Right lobe of liver (tissue), 6 donors: ENCODE data around the gene REELD1. TPM values are rescaled to one million over a fixed set of nuclear protein-coding genes. Genes with fewer than 3 reads are reported as not detected.

Experiments
- ATAC-seq, 4 donors: fragments of 200-7000 bp; cut with Tn5 transposase; one replicate each; pipeline ENCODE4 v1.9.1; 2020; ENCODE audit warnings: mild to moderate bottlenecking in 4 of 4, moderate library complexity in 4 of 4
- DNase-seq, 3 donors: peaks; one replicate each; pipeline ENCODE4 v3.0.0-alpha.2; 2020
- H3K27ac ChIP-seq, 3 donors: fragments of 200-600 bp; one replicate each; pipeline ENCODE4 v1.8.0; 2022
- H3K27me3 ChIP-seq, 2 donors: fragments of 200-600 bp; one replicate each; pipeline ENCODE4 v1.8.0; 2022
- H3K36me3 ChIP-seq, 4 donors: fragments of 200-600 bp; sonication (generic) in 1 of 4; one replicate each; pipeline versions ENCODE4 v1.5.1 to v1.8.0; 2017 to 2022; ENCODE audit warnings: control low read depth in 1 of 4
- H3K4me1 ChIP-seq, 4 donors: fragments of 200-600 bp; sonication (generic) in 1 of 4; one replicate each; pipeline versions ENCODE4 v1.5.1 to v1.8.0; 2017 to 2022; ENCODE audit warnings: control low read depth in 1 of 4
- H3K4me3 ChIP-seq, 3 donors: fragments of 200-600 bp; one replicate each; pipeline ENCODE4 v1.8.0; 2022
- H3K9me3 ChIP-seq, 4 donors: fragments of 200-600 bp; sonication (generic) in 1 of 4; one replicate each; pipeline versions ENCODE4 v1.5.1 to v1.8.0; 2017 to 2022; ENCODE audit warnings: control low read depth in 1 of 4
- CTCF ChIP-seq, 4 donors: fragments of 200-600 bp in 3 of 4; fragments of 450-650 bp in 1 of 4; IDR thresholded peaks; one replicate each; pipeline versions ENCODE4 v1.5.1 to v1.8.0; 2016 to 2022; ENCODE audit warnings: antibody characterized with exemption in 4 of 4, mild to moderate bottlenecking in 2 of 4
- POLR2A ChIP-seq: fragments of 450-650 bp; IDR thresholded peaks from one replicate; pipeline ENCODE4 v1.6.1; 2017; ENCODE audit warnings: antibody characterized with exemption, mild to moderate bottlenecking
- WGBS: methylation state at CpG from one replicate; pipeline ENCODE4 v1.1.6; 2018; ENCODE audit warnings: low coverage, low lambda C conversion rate; ENCODE audit not compliant: insufficient coverage; ENCODE audit errors: missing lambda C conversion rate; 5-methylcytosine and 5-hydroxymethylcytosine counted together
- intact Hi-C, 2 donors: fragments of 100-400 bp; cut with DNase I; formaldehyde crosslinking; loops; one replicate each; pipeline versions ENCODE4 v1.11.2 to v1.14.1; 2022
- total RNA-seq, 6 experiments: library from RNA; depleted of rRNA in 2 of 6; stranded (reverse); fragments of >200 nt in 2 of 6; fragmentation: NEBNext Ultra II Directional in 3 of 6; extraction: Animal tissue kit (Norgen Biotek cat#: 25700) in 3 of 6; gene quantifications; one replicate each; pipeline versions ENCODE4 v1.1.0 to v1.2.4, GENCODE V29; 2016 to 2023
- donor health status: DM: no; HTN: yes; CAD: no.
- donor health status: DM: no; HTN: no; CAD: no.
- donor health status: DM: no; HTN: no; CAD: no.
- donor health status: DM: no; HTN: yes; CAD: no.
- donor health status: DM: no; HTN: yes; CAD: no.

Gene REELD1
- total RNA-seq, 6 experiments from 2014 or later = 0.12 to 0.50 (median 0.35) TPM; not detected in 1

GRCh38 chr4:146273204-146273901 lies 59.0 kb downstream of the REELD1 start:
- Histone ChIP-seq H3K9me3 (no peaks in the 10 kb centered on the region), H3K36me3 (no peaks in the 10 kb centered on the region), H3K4me1 (no peaks in the 10 kb centered on the region), H3K27ac (no peak overlapping the region), H3K4me3 (no peak overlapping the region), H3K27me3 (no peaks in the 10 kb centered on the region)
- 80% methylated on average over 4 of the region's 5 CpGs for WGBS
- TF ChIP-seq POLR2A (no peak), CTCF (IDR thresholded peaks at IDR 0.05) (no peak)
- no peak for DNase-seq
- intact Hi-C loops = no loop called here
- no peak for ATAC-seq

GRCh38 chr4:146274774-146275173 lies 60.4 kb downstream of the REELD1 start:
- no peaks in the 10 kb centered on the region for H3K27me3 ChIP-seq
- no peak for TF ChIP-seq CTCF (IDR thresholded peaks at IDR 0.05)
- no peak for TF ChIP-seq POLR2A

GRCh38 chr4:146275370-146275769 lies 61.0 kb downstream of the REELD1 start:
- Histone ChIP-seq H3K4me3 (no peak overlapping the region), H3K9me3 (no peaks in the 10 kb centered on the region), H3K27ac (no peak overlapping the region), H3K27me3 (no peaks in the 10 kb centered on the region), H3K4me1 (no peaks in the 10 kb centered on the region), H3K36me3 (no peaks in the 10 kb centered on the region)
- DNase-seq = no peak
- intact Hi-C loops = no loop called here
- no peak for ATAC-seq
- TF ChIP-seq CTCF (IDR thresholded peaks at IDR 0.05) (no peak), POLR2A (no peak)

More at GRCh38 chr4:146274774-146275173, 60.4 kb downstream of the REELD1 start:
- 100% methylated on average over 1 of the region's 1 CpG for WGBS
- H3K4me3 ChIP-seq = no peak overlapping the region
- H3K4me1 ChIP-seq = no peaks in the 10 kb centered on the region
- H3K9me3 ChIP-seq = no peaks in the 10 kb centered on the region
- ATAC-seq = no peak
- H3K27ac ChIP-seq = no peak overlapping the region
- DNase-seq = no peak
- no peaks in the 10 kb centered on the region for H3K36me3 ChIP-seq
- intact Hi-C loops = no loop called here

- no peaks in the 10 kb centered on the region for H3K36me3 ChIP-seq
- no peak overlapping the region for H3K27ac ChIP-seq
- no peak overlapping the region for H3K4me3 ChIP-seq
- ATAC-seq = no peak
- no peaks in the 10 kb centered on the region for H3K9me3 ChIP-seq
- H3K4me1 ChIP-seq = no peaks in the 10 kb centered on the region
- 94% methylated on average over 1 of the region's 1 CpG for WGBS
- TF ChIP-seq POLR2A (no peak), CTCF (IDR thresholded peaks at IDR 0.05) (no peak)
- no peaks in the 10 kb centered on the region for H3K27me3 ChIP-seq
- no peak for DNase-seq
- intact Hi-C loops = no loop called here
These were observed 64.6 kb downstream of the REELD1 start for GRCh38 chr4:146278986-146279385.

Other genes starting within 250 kb of the REELD1 start
- gene LSM6, start 38.8 kb upstream of the REELD1 start, total RNA-seq = 10 to 100 TPM in 4 of 6 experiments, 1 to 10 TPM in 2; 6.4 to 19.3 (median 11.0) TPM